ENCODE data around the gene TTC9B.

DNA sequence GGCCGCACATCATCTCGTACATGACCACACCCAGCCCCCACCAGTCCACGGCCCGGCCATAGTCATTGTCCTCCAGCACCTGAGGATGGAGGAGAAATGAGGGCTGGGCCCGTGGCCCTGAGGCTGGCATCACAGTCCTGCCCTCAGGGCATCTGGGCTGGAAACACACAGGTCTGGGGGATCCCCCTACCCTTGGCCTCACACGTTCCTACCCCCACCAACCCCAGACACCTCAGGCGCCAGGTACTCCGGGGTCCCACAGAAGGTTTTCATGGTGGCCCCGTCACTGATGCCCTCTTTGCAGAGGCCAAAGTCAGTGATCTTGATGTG, 17.8 kb upstream of the TTC9B start:
- TF ChIP-seq, protein P1, sequence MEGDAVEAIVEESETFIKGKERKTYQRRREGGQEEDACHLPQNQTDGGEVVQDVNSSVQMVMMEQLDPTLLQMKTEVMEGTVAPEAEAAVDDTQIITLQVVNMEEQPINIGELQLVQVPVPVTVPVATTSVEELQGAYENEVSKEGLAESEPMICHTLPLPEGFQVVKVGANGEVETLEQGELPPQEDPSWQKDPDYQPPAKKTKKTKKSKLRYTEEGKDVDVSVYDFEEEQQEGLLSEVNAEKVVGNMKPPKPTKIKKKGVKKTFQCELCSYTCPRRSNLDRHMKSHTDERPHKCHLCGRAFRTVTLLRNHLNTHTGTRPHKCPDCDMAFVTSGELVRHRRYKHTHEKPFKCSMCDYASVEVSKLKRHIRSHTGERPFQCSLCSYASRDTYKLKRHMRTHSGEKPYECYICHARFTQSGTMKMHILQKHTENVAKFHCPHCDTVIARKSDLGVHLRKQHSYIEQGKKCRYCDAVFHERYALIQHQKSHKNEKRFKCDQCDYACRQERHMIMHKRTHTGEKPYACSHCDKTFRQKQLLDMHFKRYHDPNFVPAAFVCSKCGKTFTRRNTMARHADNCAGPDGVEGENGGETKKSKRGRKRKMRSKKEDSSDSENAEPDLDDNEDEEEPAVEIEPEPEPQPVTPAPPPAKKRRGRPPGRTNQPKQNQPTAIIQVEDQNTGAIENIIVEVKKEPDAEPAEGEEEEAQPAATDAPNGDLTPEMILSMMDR (conservative IDR thresholded peaks at IDR 0.05; ENCODE audit: low read depth in 2 of 2): no peak
- no peak for TF ChIP-seq POLR2AphosphoS5 (IDR thresholded peaks at IDR 0.05; ENCODE audit: low read depth)
- TF ChIP-seq, protein P2, sequence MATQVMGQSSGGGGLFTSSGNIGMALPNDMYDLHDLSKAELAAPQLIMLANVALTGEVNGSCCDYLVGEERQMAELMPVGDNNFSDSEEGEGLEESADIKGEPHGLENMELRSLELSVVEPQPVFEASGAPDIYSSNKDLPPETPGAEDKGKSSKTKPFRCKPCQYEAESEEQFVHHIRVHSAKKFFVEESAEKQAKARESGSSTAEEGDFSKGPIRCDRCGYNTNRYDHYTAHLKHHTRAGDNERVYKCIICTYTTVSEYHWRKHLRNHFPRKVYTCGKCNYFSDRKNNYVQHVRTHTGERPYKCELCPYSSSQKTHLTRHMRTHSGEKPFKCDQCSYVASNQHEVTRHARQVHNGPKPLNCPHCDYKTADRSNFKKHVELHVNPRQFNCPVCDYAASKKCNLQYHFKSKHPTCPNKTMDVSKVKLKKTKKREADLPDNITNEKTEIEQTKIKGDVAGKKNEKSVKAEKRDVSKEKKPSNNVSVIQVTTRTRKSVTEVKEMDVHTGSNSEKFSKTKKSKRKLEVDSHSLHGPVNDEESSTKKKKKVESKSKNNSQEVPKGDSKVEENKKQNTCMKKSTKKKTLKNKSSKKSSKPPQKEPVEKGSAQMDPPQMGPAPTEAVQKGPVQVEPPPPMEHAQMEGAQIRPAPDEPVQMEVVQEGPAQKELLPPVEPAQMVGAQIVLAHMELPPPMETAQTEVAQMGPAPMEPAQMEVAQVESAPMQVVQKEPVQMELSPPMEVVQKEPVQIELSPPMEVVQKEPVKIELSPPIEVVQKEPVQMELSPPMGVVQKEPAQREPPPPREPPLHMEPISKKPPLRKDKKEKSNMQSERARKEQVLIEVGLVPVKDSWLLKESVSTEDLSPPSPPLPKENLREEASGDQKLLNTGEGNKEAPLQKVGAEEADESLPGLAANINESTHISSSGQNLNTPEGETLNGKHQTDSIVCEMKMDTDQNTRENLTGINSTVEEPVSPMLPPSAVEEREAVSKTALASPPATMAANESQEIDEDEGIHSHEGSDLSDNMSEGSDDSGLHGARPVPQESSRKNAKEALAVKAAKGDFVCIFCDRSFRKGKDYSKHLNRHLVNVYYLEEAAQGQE (IDR thresholded peaks at IDR 0.05; ENCODE audit: unreplicated experiment): no peak
- TF ChIP-seq EZH2 (IDR thresholded peaks at IDR 0.05; ENCODE audit: low read depth, unreplicated experiment): no peak
